GM13977 (cell line): ENCODE measurements around the gene MMGT1.
A peak's percentile ranks its signal among the peaks of the same experiment; 100 is the strongest.
"Not testable (repeated sequence)": the region's sequence is repeated elsewhere in the genome, so short reads cannot be mapped to it uniquely, and the experiment has no call there.

ENCODE experiments used
- DNase-seq: peaks from one replicate; pipeline ENCODE4 v3.0.0; 2012; ENCODE audit warnings: low spot score
- in situ Hi-C: fragments of 300-500 bp; cut with MboI; formaldehyde crosslinking; loops from one replicate; pipeline ENCODE4 v1.12.0; 2022; ENCODE audit warnings: low sequenced_read_pairs, low pct_unique_long_range_greater_than_20kb, mixed read lengths, inconsistent platforms; ENCODE audit not compliant: unreplicated experiment
- TF ChIP-seq, protein P1 (sequence below): IDR thresholded peaks from 2 replicates; pipeline ENCODE4 v1.5.1; 2012; ENCODE audit warnings: mild to moderate bottlenecking, control low read depth; ENCODE audit not compliant: insufficient read depth; ENCODE audit errors: extremely low read depth, missing control alignments

The MMGT1 gene

GRCh38 chrX:135944486-135944885, 29.3 kb downstream of the MMGT1 start:
- in situ Hi-C loops = no loop called here

GRCh38 chrX:135931644-135932487, 41.9 kb downstream of the MMGT1 start:
- peak; percentile 14 for DNase-seq
- TF ChIP-seq, protein P1, sequence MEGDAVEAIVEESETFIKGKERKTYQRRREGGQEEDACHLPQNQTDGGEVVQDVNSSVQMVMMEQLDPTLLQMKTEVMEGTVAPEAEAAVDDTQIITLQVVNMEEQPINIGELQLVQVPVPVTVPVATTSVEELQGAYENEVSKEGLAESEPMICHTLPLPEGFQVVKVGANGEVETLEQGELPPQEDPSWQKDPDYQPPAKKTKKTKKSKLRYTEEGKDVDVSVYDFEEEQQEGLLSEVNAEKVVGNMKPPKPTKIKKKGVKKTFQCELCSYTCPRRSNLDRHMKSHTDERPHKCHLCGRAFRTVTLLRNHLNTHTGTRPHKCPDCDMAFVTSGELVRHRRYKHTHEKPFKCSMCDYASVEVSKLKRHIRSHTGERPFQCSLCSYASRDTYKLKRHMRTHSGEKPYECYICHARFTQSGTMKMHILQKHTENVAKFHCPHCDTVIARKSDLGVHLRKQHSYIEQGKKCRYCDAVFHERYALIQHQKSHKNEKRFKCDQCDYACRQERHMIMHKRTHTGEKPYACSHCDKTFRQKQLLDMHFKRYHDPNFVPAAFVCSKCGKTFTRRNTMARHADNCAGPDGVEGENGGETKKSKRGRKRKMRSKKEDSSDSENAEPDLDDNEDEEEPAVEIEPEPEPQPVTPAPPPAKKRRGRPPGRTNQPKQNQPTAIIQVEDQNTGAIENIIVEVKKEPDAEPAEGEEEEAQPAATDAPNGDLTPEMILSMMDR = peak; percentile 78
- in situ Hi-C loops = no loop called here

More at GRCh38 chrX:135944486-135944885, 29.3 kb downstream of the MMGT1 start:
- TF ChIP-seq, protein P1 = no peak
- no peak for DNase-seq

DNA sequence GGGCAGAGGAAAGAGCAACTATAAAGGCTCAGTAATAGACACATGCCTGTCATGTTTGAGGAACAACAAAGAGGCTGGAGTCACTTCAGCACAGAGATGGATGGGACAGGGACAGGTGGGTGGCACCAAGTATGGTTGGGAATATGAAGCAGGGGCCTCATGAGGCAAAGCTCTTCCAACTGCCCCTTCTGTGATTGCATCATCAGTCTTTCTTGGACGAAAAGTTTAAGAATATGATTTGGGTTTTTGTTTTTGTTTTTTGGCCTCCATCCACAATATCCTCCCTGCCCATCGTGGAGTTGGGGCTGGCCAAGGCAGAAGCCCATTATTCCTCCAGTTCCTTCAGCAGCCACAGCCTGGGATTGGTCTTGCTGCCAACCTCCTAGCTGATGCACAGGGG, 45.9 kb downstream of the MMGT1 start:
- in situ Hi-C loops = no loop called here
- TF ChIP-seq, protein P1 = no peak
- DNase-seq = no peak

GRCh38 chrX:135923353-135923752, 50.4 kb downstream of the MMGT1 start:
- DNase-seq = no peak
- in situ Hi-C loops = no loop called here

DNA sequence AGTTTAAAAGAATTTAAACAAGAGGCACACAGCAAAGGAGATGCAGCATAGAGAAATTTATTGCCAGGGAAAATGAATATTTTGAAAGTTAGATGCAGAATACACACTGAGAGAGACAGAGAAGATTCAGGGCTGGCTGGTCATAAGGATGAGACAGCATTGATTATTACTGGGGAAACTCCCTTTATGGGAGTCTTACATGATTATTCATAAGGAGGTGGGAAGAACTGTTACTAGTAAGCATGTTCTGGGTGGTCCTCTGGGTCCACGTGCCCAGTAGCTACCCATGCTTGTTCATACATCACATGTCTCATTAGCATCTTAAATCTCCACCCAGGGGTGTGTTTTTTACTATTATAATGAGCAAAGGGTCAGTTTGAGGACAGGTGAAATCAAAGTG, 53.3 kb downstream of the MMGT1 start:
- DNase-seq, in situ Hi-C loops: not testable (repeated sequence)

More at GRCh38 chrX:135923353-135923752, 50.4 kb downstream of the MMGT1 start:
- TF ChIP-seq, protein P1 = peak; percentile 15

DNA sequence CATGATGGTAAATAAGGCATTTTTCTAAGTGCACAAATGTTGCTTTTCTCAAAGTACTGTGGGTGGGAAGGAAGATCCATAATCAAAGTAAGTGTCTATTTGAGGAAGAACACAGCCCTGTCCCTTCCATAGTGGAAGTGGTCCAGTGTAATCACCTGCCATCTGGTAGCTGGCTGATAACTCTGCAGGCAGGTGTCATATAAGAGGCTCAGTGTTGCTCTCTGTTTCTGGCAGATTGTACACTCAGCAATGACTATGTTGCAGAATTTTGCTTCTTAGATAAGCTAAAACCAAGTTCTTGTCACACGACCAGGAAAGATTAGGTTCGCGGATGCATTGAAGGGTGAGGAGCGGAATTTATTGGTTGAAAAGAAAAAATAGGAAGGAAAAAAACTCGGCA, 59.4 kb downstream of the MMGT1 start:
- TF ChIP-seq, protein P1 = no peak
- in situ Hi-C loops = no loop called here
- DNase-seq = no peak
